GM12874 (cell line): ENCODE measurements around the gene CREBL2.

ENCODE experiments used
- CTCF ChIP-seq: IDR thresholded peaks from 2 replicates; pipeline ENCODE4 v1.5.1; 2011; ENCODE audit warnings: low read depth, mild to moderate bottlenecking, control low read depth, low read length, moderate library complexity; ENCODE audit not compliant: insufficient read depth

Gene CREBL2

GRCh38 chr12:12636641-12637040, 25.0 kb downstream of the CREBL2 start:
- TF ChIP-seq CTCF: no peak

DNA sequence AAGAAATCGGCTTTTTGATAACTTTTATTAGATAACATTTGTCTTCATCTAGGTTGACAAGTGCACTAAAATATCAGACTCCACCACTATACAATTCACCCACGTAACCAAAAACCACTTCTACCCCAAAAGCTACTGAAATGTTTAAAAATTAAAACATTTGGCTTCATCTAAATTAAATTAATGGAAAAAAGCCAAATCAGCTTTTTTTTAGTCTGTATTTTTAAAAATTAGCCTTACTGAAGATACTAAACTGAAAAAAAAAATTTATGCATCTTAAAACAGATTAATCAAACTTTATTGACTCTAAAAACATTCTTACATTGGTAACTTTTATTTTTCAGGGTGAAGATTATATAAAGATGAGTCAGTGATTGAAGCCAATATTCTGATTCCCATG, 30.0 kb downstream of the CREBL2 start:
- TF ChIP-seq CTCF: no peak

GRCh38 chr12:12642916-12643315, 31.2 kb downstream of the CREBL2 start:
- no peak for TF ChIP-seq CTCF

- peak; percentile 28; the same call in 1 of the 2 replicates for TF ChIP-seq CTCF
These were observed 33.8 kb downstream of the CREBL2 start for GRCh38 chr12:12645485-12645884.

- TF ChIP-seq CTCF: no peak
These were observed 34.9 kb downstream of the CREBL2 start for GRCh38 chr12:12646483-12647072.

GRCh38 chr12:12648284-12648683, 36.6 kb downstream of the CREBL2 start:
- TF ChIP-seq CTCF: no peak

DNA sequence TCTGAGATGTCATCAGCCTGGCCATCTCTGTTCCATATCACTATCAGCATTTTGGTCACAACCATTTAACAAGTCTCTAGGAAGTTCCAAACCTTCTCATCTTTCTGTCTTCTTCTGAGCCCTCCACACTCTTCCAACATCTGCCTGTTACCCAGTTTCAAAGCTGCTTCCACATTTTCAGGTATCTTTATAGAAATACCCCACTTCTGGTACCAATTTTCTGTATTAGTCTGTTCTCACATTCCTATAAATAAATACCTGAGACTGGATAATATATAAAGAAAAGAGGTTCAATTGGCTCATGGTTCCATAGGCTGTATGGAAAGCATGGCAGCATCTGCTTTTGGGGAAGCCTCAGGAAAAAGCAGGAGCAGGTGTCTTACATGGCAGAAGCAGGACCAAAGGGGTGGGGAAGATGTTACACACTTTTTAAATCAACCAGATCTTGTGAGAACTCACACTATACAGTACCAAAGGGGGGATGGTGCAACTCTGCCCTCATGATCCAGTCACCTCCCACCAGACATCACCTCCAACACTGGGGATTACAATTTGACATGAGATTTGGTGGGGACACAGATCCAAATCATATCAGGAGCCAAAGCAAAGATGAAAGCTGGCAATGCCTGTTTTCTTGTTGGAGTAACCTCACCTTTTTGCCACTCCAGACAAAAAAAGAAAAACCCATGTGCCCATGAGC, 37.4 kb downstream of the CREBL2 start:
- no peak for TF ChIP-seq CTCF
